ENCODE results near the gene LBHD2. TPM values are rescaled to one million over a fixed set of nuclear protein-coding genes. Genes with fewer than 3 reads are reported as not detected.

The LBHD2 gene
- total and polyA plus RNA-seq, 2 experiments from 2014 or later, result not detected

- H3K27ac ChIP-seq, result no peak overlapping the region
- DNase-seq (ENCODE audit: low read depth in 1 of 2, low spot score in 1 of 2), result no peak
- H3K27me3 ChIP-seq, result peaks cover 56% of the 10 kb centered on the region
- no peaks in the 10 kb centered on the region for H3K4me1 ChIP-seq (ENCODE audit: low read depth)
- no peaks in the 10 kb centered on the region for H3K9me3 ChIP-seq (ENCODE audit: low read depth)
- H3K36me3 ChIP-seq, result no peaks in the 10 kb centered on the region
- no peak for TF ChIP-seq CTCF (IDR thresholded peaks at IDR 0.05; ENCODE audit: low read depth, low read length)
- H3K4me3 ChIP-seq, result no peak overlapping the region
Observed at GRCh38 chr14:103124501-103125001, 40.5 kb downstream of the LBHD2 start.

GRCh38 chr14:103125098-103126070, 41.4 kb downstream of the LBHD2 start:
- Histone ChIP-seq H3K9me3 (ENCODE audit: low read depth) (no peaks in the 10 kb centered on the region), H3K4me3 (no peak overlapping the region), H3K36me3 (no peaks in the 10 kb centered on the region), H3K4me1 (ENCODE audit: low read depth) (no peaks in the 10 kb centered on the region), H3K27me3 (peaks cover 56% of the 10 kb centered on the region), H3K27ac (no peak overlapping the region)
- TF ChIP-seq CTCF (IDR thresholded peaks at IDR 0.05; ENCODE audit: low read depth, low read length), result no peak
- DNase-seq (ENCODE audit: low read depth in 1 of 2, low spot score in 1 of 2), result no peak

GRCh38 chr14:103126088-103126872, 42.3 kb downstream of the LBHD2 start:
- Histone ChIP-seq H3K27ac (no peak overlapping the region), H3K4me3 (peak overlapping the region; percentile 18), H3K36me3 (no peaks in the 10 kb centered on the region), H3K9me3 (ENCODE audit: low read depth) (no peaks in the 10 kb centered on the region), H3K4me1 (ENCODE audit: low read depth) (no peaks in the 10 kb centered on the region), H3K27me3 (peaks cover 55% of the 10 kb centered on the region)
- DNase-seq (ENCODE audit: low read depth in 1 of 2, low spot score in 1 of 2), result no peak
- TF ChIP-seq CTCF (IDR thresholded peaks at IDR 0.05; ENCODE audit: low read depth, low read length), result no peak

- no peak for TF ChIP-seq CTCF (IDR thresholded peaks at IDR 0.05; ENCODE audit: low read depth, low read length)
- Histone ChIP-seq H3K27ac (no peak overlapping the region), H3K4me1 (ENCODE audit: low read depth) (no peaks in the 10 kb centered on the region), H3K36me3 (no peaks in the 10 kb centered on the region), H3K4me3 (peak overlapping the region; percentile 18), H3K9me3 (ENCODE audit: low read depth) (no peaks in the 10 kb centered on the region), H3K27me3 (peaks cover 51% of the 10 kb centered on the region)
- peak; percentile 43 to 91 for DNase-seq (ENCODE audit: low read depth in 1 of 2, low spot score in 1 of 2)
Observed at GRCh38 chr14:103126873-103127304, 42.9 kb downstream of the LBHD2 start.

- no peak overlapping the region for H3K27ac ChIP-seq
- peaks cover 51% of the 10 kb centered on the region for H3K27me3 ChIP-seq
- no peak for DNase-seq (ENCODE audit: low read depth in 1 of 2, low spot score in 1 of 2)
- no peak overlapping the region for H3K4me3 ChIP-seq
- H3K36me3 ChIP-seq, result no peaks in the 10 kb centered on the region
- H3K9me3 ChIP-seq (ENCODE audit: low read depth), result no peaks in the 10 kb centered on the region
- TF ChIP-seq CTCF (IDR thresholded peaks at IDR 0.05; ENCODE audit: low read depth, low read length), result no peak
- peaks cover 4% of the 10 kb centered on the region for H3K4me1 ChIP-seq (ENCODE audit: low read depth)
Observed at GRCh38 chr14:103127356-103127755, 43.3 kb downstream of the LBHD2 start.

All from cardiac muscle cell (in vitro differentiated cells and primary cell).